ENCODE data around the gene DNAJA3.

Gene DNAJA3

GRCh38 chr16:4412159-4412558, 13.5 kb upstream of the DNAJA3 start:
- no peaks in the 10 kb centered on the region for H3K9me3 ChIP-seq
- H3K27me3 ChIP-seq, result no peaks in the 10 kb centered on the region
- H3K27ac ChIP-seq, result no peak overlapping the region
- peaks cover 27% of the 10 kb centered on the region in 2 experiments for H3K4me1 ChIP-seq (ENCODE audit: control insufficient read depth in 1 of 2, insufficient read depth in 1 of 2, low read depth in 1 of 2, low read length in 1 of 2)
- H3K4me3 ChIP-seq (ENCODE audit: low read depth in 1 of 2, low read length in 1 of 2), result no peak overlapping the region
- peaks cover 69% of the 10 kb centered on the region for H3K36me3 ChIP-seq
- TF ChIP-seq CTCF (IDR thresholded peaks at IDR 0.05), result no peak

- Histone ChIP-seq H3K9me3 (no peaks in the 10 kb centered on the region), H3K27me3 (no peaks in the 10 kb centered on the region), H3K36me3 (peaks cover 62% of the 10 kb centered on the region), H3K4me3 (ENCODE audit: low read depth in 1 of 2, low read length in 1 of 2) (no peak overlapping the region), H3K4me1 (ENCODE audit: control insufficient read depth in 1 of 2, insufficient read depth in 1 of 2, low read depth in 1 of 2, low read length in 1 of 2) (peaks cover 27% of the 10 kb centered on the region in 2 experiments), H3K27ac (no peak overlapping the region)
- no peak for TF ChIP-seq CTCF (IDR thresholded peaks at IDR 0.05)
These were observed 12.8 kb upstream of the DNAJA3 start for GRCh38 chr16:4412854-4413253.

- peak overlapping the region; percentile 92 to 99 for H3K4me3 ChIP-seq (ENCODE audit: low read depth in 1 of 2, low read length in 1 of 2)
- no peaks in the 10 kb centered on the region for H3K9me3 ChIP-seq
- peaks cover 47% of the 10 kb centered on the region for H3K36me3 ChIP-seq
- peaks cover 27% of the 10 kb centered on the region in 2 experiments for H3K4me1 ChIP-seq (ENCODE audit: control insufficient read depth in 1 of 2, insufficient read depth in 1 of 2, low read depth in 1 of 2, low read length in 1 of 2)
- no peak for TF ChIP-seq CTCF (IDR thresholded peaks at IDR 0.05)
- H3K27ac ChIP-seq, result peak overlapping the region; percentile 99
- H3K27me3 ChIP-seq, result no peaks in the 10 kb centered on the region
These were observed 11.3 kb upstream of the DNAJA3 start for GRCh38 chr16:4414187-4414917.

GRCh38 chr16:4415538-4416199, 10.0 kb upstream of the DNAJA3 start:
- Histone ChIP-seq H3K4me1 (ENCODE audit: control insufficient read depth in 1 of 2, insufficient read depth in 1 of 2, low read depth in 1 of 2, low read length in 1 of 2) (peaks cover 27% of the 10 kb centered on the region in 2 experiments), H3K36me3 (peaks cover 34% of the 10 kb centered on the region), H3K27ac (peak overlapping the region; percentile 99), H3K9me3 (no peaks in the 10 kb centered on the region), H3K4me3 (ENCODE audit: low read depth in 1 of 2, low read length in 1 of 2) (peak overlapping the region; percentile 92 to 99), H3K27me3 (no peaks in the 10 kb centered on the region)
- TF ChIP-seq CTCF (IDR thresholded peaks at IDR 0.05), result peak; percentile 59

GRCh38 chr16:4416200-4417032, 9.3 kb upstream of the DNAJA3 start, which contains the start of gene CORO7:
Gene CORO7, minus strand, starts transcription at chr16:4416596. Its CDS starts 78 bp downstream, at chr16:4416518.
- H3K27ac ChIP-seq, result peak within 1 kb of the TSS; percentile 99
- H3K4me1 ChIP-seq (ENCODE audit: control insufficient read depth in 1 of 2, insufficient read depth in 1 of 2, low read depth in 1 of 2, low read length in 1 of 2), result peaks cover 27% of the 10 kb centered on the region in 2 experiments
- TF ChIP-seq CTCF (IDR thresholded peaks at IDR 0.05), result peak; percentile 65
- no peaks in the 10 kb centered on the region for H3K27me3 ChIP-seq
- peak within 1 kb of the TSS; percentile 92 to 99 for H3K4me3 ChIP-seq (ENCODE audit: low read depth in 1 of 2, low read length in 1 of 2)
- H3K36me3 ChIP-seq, result peaks cover 26% of the 10 kb centered on the region
- no peaks in the 10 kb centered on the region for H3K9me3 ChIP-seq
